Effector memory CD8-positive, alpha-beta T cell (primary cell): Measurements from ENCODE around the gene TRIM71.
"Not testable (repeated sequence)": the region's sequence is repeated elsewhere in the genome, so short reads cannot be mapped to it uniquely, and the experiment has no call there.

Source experiments
- ATAC-seq: fragments of 150-1000 bp; cut with Tn5 transposase; replicated peaks from 2 replicates; pipeline ENCODE4 v1.10.0; 2021; ENCODE audit warnings: mild to moderate bottlenecking, moderate library complexity
- DNase-seq, 3 experiments: peaks; one replicate each; pipeline ENCODE4 v3.0.0; 2021
- H3K27ac Mint-ChIP-seq, 2 donors: one replicate each; pipeline ENCODE4 v1.8.0; 2022; ENCODE audit warnings: mild to moderate bottlenecking in 2 of 2, mixed read lengths in 2 of 2, moderate library complexity in 2 of 2
- H3K27me3 Mint-ChIP-seq, 2 donors: one replicate each; pipeline ENCODE4 v1.8.0; 2022; ENCODE audit warnings: mixed read lengths in 2 of 2
- H3K36me3 Mint-ChIP-seq: one replicate; pipeline ENCODE4 v1.8.0; 2022; ENCODE audit warnings: mild to moderate bottlenecking, moderate library complexity, mixed read lengths; ENCODE audit not compliant: insufficient read depth
- H3K4me1 Mint-ChIP-seq, 2 donors: one replicate each; pipeline ENCODE4 v1.8.0; 2022; ENCODE audit warnings: low read depth in 2 of 2, mixed read lengths in 2 of 2
- H3K4me3 Mint-ChIP-seq, 2 donors: one replicate each; pipeline ENCODE4 v1.8.0; 2022; ENCODE audit warnings: mild to moderate bottlenecking in 2 of 2, mixed read lengths in 2 of 2, moderate library complexity in 2 of 2
- H3K9me3 Mint-ChIP-seq, 2 donors: one replicate each; pipeline ENCODE4 v1.8.0; 2022; ENCODE audit warnings: mixed read lengths in 2 of 2

The TRIM71 gene

GRCh38 chr3:32934150-32934742 is 116.4 kb downstream of the TRIM71 start:
- no peak overlapping the region for H3K4me3 Mint-ChIP-seq
- no peaks in the 10 kb centered on the region for H3K4me1 Mint-ChIP-seq
- ATAC-seq (no peak), DNase-seq (peak in 1 of 3 experiments; percentile 3)
- H3K27me3 Mint-ChIP-seq: peaks cover 14 to 23% of the 10 kb centered on the region in 2 donors
- no peaks in the 10 kb centered on the region for H3K9me3 Mint-ChIP-seq
- H3K27ac Mint-ChIP-seq: no peak overlapping the region
- H3K36me3 Mint-ChIP-seq: no peaks in the 10 kb centered on the region

GRCh38 chr3:32937331-32937730 is 119.5 kb downstream of the TRIM71 start:
- no peaks in the 10 kb centered on the region for H3K4me1 Mint-ChIP-seq
- no peak overlapping the region for H3K4me3 Mint-ChIP-seq
- H3K27ac Mint-ChIP-seq: no peak overlapping the region
- no peaks in the 10 kb centered on the region for H3K9me3 Mint-ChIP-seq
- H3K36me3 Mint-ChIP-seq: no peaks in the 10 kb centered on the region
- DNase-seq: no peak
- no peaks in the 10 kb centered on the region for H3K27me3 Mint-ChIP-seq
- ATAC-seq: no peak

GRCh38 chr3:32939531-32940284 is 121.9 kb downstream of the TRIM71 start:
- H3K4me3 Mint-ChIP-seq, ATAC-seq, H3K9me3 Mint-ChIP-seq, DNase-seq, H3K36me3 Mint-ChIP-seq, H3K27me3 Mint-ChIP-seq, H3K27ac Mint-ChIP-seq, H3K4me1 Mint-ChIP-seq: not testable (repeated sequence)

- DNase-seq: no peak
- no peak overlapping the region for H3K4me3 Mint-ChIP-seq
- H3K27ac Mint-ChIP-seq: no peak overlapping the region
- no peak for ATAC-seq
- H3K4me1 Mint-ChIP-seq: no peaks in the 10 kb centered on the region
- no peaks in the 10 kb centered on the region for H3K27me3 Mint-ChIP-seq
- H3K36me3 Mint-ChIP-seq: no peaks in the 10 kb centered on the region
- no peaks in the 10 kb centered on the region for H3K9me3 Mint-ChIP-seq
These were observed 122.9 kb downstream of the TRIM71 start for GRCh38 chr3:32940726-32941125.

- Mint-ChIP-seq H3K4me3 (no peak overlapping the region), H3K27me3 (no peaks in the 10 kb centered on the region), H3K36me3 (no peaks in the 10 kb centered on the region), H3K27ac (no peak overlapping the region), H3K4me1 (peaks cover 2 to 6% of the 10 kb centered on the region in 2 donors), H3K9me3 (no peaks in the 10 kb centered on the region)
- no peak for ATAC-seq
- DNase-seq: no peak
These were observed 127.3 kb downstream of the TRIM71 start for GRCh38 chr3:32945136-32945535.

GRCh38 chr3:32945598-32945997 is 127.8 kb downstream of the TRIM71 start:
- H3K4me1 Mint-ChIP-seq, H3K27ac Mint-ChIP-seq, ATAC-seq: not testable (repeated sequence)

GRCh38 chr3:32946973-32947788 is 129.4 kb downstream of the TRIM71 start:
- no peak overlapping the region for H3K27ac Mint-ChIP-seq
- ATAC-seq (no peak), DNase-seq (no peak)
- H3K36me3 Mint-ChIP-seq: peaks cover 3% of the 10 kb centered on the region
- H3K4me1 Mint-ChIP-seq: peaks cover 12 to 15% of the 10 kb centered on the region in 2 donors
- H3K9me3 Mint-ChIP-seq: no peaks in the 10 kb centered on the region
- no peak overlapping the region for H3K4me3 Mint-ChIP-seq
- no peaks in the 10 kb centered on the region for H3K27me3 Mint-ChIP-seq

More at GRCh38 chr3:32945598-32945997, 127.8 kb downstream of the TRIM71 start:
- not testable (repeated sequence) for DNase-seq, H3K27me3 Mint-ChIP-seq, H3K36me3 Mint-ChIP-seq, H3K9me3 Mint-ChIP-seq, H3K4me3 Mint-ChIP-seq
